HEK293 (cell line): Measurements from ENCODE around the gene HOXA6.

Experiments
- CTCF ChIP-seq: fragments of 450-650 bp; formaldehyde crosslinking; IDR thresholded peaks from 2 replicates; pipeline ENCODE4 v1.5.1; 2016; ENCODE audit warnings: missing biosample characterization, missing genetic modification characterization
- SETDB1 ChIP-seq: IDR thresholded peaks from one replicate; pipeline ENCODE4 v1.6.1; 2017; ENCODE audit warnings: mild to moderate bottlenecking, low read length, moderate library complexity, mixed read lengths; ENCODE audit not compliant: insufficient read length
- TCF7L2 ChIP-seq: IDR thresholded peaks from 2 replicates; pipeline ENCODE4 v1.6.1; 2011; ENCODE audit warnings: low read depth, mild to moderate bottlenecking, inconsistent platforms, low read length, moderate library complexity, borderline replicate concordance
- WT1 ChIP-seq: fragments of 450-650 bp; formaldehyde crosslinking; IDR thresholded peaks from 2 replicates; pipeline ENCODE4 v1.5.1; 2016; ENCODE audit warnings: missing biosample characterization, missing genetic modification characterization
- ZEB2 ChIP-seq: fragments of 450-650 bp; formaldehyde crosslinking; IDR thresholded peaks from 2 replicates; pipeline ENCODE4 v1.5.1; 2016; ENCODE audit warnings: missing biosample characterization, missing genetic modification characterization
- ZFP69B ChIP-seq: fragments of 450-650 bp; formaldehyde crosslinking; IDR thresholded peaks from 2 replicates; pipeline ENCODE4 v1.5.1; 2016; ENCODE audit warnings: missing biosample characterization, missing genetic modification characterization
- ZNF138 ChIP-seq: fragments of 450-650 bp; formaldehyde crosslinking; IDR thresholded peaks from 2 replicates; pipeline ENCODE4 v1.5.1; 2016; ENCODE audit warnings: missing biosample characterization, missing genetic modification characterization, borderline replicate concordance
- ZNF157 ChIP-seq: fragments of 450-650 bp; formaldehyde crosslinking; IDR thresholded peaks from 2 replicates; pipeline ENCODE4 v1.5.1; 2016; ENCODE audit warnings: missing biosample characterization, missing genetic modification characterization
- ZNF292 ChIP-seq: fragments of 450-650 bp; formaldehyde crosslinking; IDR thresholded peaks from 2 replicates; pipeline ENCODE4 v1.5.1; 2016; ENCODE audit warnings: low read depth, missing biosample characterization, missing genetic modification characterization, borderline replicate concordance
- ZNF449 ChIP-seq: fragments of 450-650 bp; formaldehyde crosslinking; IDR thresholded peaks from 2 replicates; pipeline ENCODE4 v1.5.1; 2017; ENCODE audit warnings: missing biosample characterization, mild to moderate bottlenecking, missing genetic modification characterization, moderate library complexity
- ZNF555 ChIP-seq: fragments of 450-650 bp; formaldehyde crosslinking; conservative IDR thresholded peaks from 2 replicates; pipeline ENCODE4 v1.5.1; 2017; ENCODE audit warnings: missing biosample characterization, mild to moderate bottlenecking, missing genetic modification characterization, inconsistent platforms
- ZNF558 ChIP-seq: fragments of 450-650 bp; formaldehyde crosslinking; IDR thresholded peaks from 2 replicates; pipeline ENCODE4 v1.5.1; 2016; ENCODE audit warnings: missing biosample characterization, missing genetic modification characterization
- ZNF639 ChIP-seq: fragments of 450-650 bp; formaldehyde crosslinking; IDR thresholded peaks from 2 replicates; pipeline ENCODE4 v1.5.1; 2016; ENCODE audit warnings: missing biosample characterization, missing genetic modification characterization
- ZNF747 ChIP-seq: fragments of 450-650 bp; formaldehyde crosslinking; IDR thresholded peaks from 2 replicates; pipeline ENCODE4 v1.5.1; 2016; ENCODE audit warnings: missing biosample characterization, missing genetic modification characterization

- TF ChIP-seq CTCF (tag by site-specific recombination) (no peak), WT1 (tag by site-specific recombination) (no peak), SETDB1 (no peak), ZFP69B (tag by site-specific recombination) (no peak), TCF7L2 (no peak), ZNF138 (tag by site-specific recombination) (no peak), ZNF639 (tag by site-specific recombination) (no peak), ZNF555 (tag by site-specific recombination) (no peak), ZNF747 (no peak), ZEB2 (no peak), ZNF558 (tag by site-specific recombination) (no peak), ZNF157 (tag by site-specific recombination) (no peak), ZNF449 (no peak), ZNF292 (tag by site-specific recombination) (no peak)
These were observed 16.4 kb upstream of the HOXA6 start for GRCh38 chr7:27164045-27164366.
